H1 (cell line): Measurements from ENCODE around the gene JOSD2.

ENCODE experiments used
- CTCF ChIP-seq, 3 experiments: IDR thresholded peaks; 1 replicate in 2 of 3; 2 replicates in 1 of 3; pipeline versions ENCODE4 v1.5.1 to v1.6.1; 2011; ENCODE audit warnings: low read length in 3 of 3, mild to moderate bottlenecking in 3 of 3, inconsistent platforms in 2 of 3, low read depth in 1 of 3, moderate library complexity in 1 of 3; ENCODE audit not compliant: insufficient read depth in 1 of 3; ENCODE audit errors: control extremely low read depth in 1 of 3
- EP300 ChIP-seq, 2 experiments: IDR thresholded peaks; 1 replicate in 1 of 2; 2 replicates in 1 of 2; pipeline ENCODE4 v1.6.1; 2011 to 2012; ENCODE audit warnings: low read depth in 2 of 2, low read length in 2 of 2, mild to moderate bottlenecking in 2 of 2, borderline replicate concordance in 1 of 2, inconsistent platforms in 1 of 2, moderate library complexity in 1 of 2
- GABPA ChIP-seq: IDR thresholded peaks from 2 replicates; pipeline ENCODE4 v1.6.1; 2011; ENCODE audit warnings: mild to moderate bottlenecking, low read length, moderate library complexity, borderline replicate concordance; ENCODE audit not compliant: insufficient read depth
- JUND ChIP-seq: IDR thresholded peaks from 2 replicates; pipeline ENCODE4 v1.6.1; 2011; ENCODE audit warnings: mild to moderate bottlenecking, improper control_type of control experiment, low read length
- POLR2A ChIP-seq, 2 experiments: IDR thresholded peaks; 1 replicate in 1 of 2; 2 replicates in 1 of 2; pipeline ENCODE4 v1.6.1; 2011; ENCODE audit warnings: low read depth in 2 of 2, low read length in 2 of 2, mild to moderate bottlenecking in 2 of 2; ENCODE audit errors: control extremely low read depth in 1 of 2
- POLR2AphosphoS5 ChIP-seq: IDR thresholded peaks from 2 replicates; pipeline ENCODE4 v1.6.1; 2011; ENCODE audit warnings: low read depth, low read length
- SP1 ChIP-seq: IDR thresholded peaks from 2 replicates; pipeline ENCODE4 v1.6.1; 2011; ENCODE audit warnings: low read depth, low read length
- SRF ChIP-seq: IDR thresholded peaks from 2 replicates; pipeline ENCODE4 v1.6.1; 2011; ENCODE audit warnings: mild to moderate bottlenecking, low read depth, low read length, moderate library complexity
- YY1 ChIP-seq: IDR thresholded peaks from 2 replicates; pipeline ENCODE4 v1.6.1; 2011; ENCODE audit warnings: low read depth, mild to moderate bottlenecking, low read length

DNA sequence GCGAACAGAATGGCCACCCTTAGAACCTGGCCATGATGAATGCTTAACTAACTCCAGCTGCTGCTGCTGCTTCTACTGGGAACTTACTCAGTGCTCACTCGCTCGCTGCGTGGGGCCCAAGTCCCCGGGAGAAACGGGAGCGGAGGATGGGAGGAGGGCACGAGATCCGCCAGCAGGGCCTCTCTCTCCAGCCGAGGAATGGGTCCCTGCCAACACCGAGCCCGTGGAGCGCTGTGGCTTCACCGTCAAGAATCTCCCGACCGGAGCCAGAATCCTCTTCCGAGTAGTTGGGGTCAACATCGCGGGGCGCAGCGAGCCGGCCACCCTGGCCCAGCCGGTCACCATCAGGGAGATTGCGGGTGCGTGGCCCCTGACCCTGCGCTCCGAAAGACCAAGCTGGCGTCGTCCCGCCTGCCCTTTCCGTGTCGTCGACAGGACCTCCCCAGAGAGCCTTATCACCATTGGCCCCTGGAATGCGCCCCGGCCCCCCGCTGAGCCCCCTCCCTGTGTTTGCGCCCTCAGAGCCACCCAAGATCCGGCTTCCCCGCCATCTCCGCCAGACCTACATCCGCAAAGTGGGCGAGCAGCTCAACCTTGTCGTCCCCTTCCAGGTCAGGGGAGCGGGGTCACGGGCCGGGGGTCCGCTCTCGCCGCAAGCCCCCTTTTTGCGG lies 52.5 kb downstream of the JOSD2 start:
- TF ChIP-seq CTCF (IDR thresholded peaks at IDR 0.05; ENCODE audit: control extremely low read depth in 1 of 3, insufficient read depth in 1 of 3, low read depth in 1 of 3, low read length in 3 of 3): no peak
- TF ChIP-seq SP1: no peak
- TF ChIP-seq SRF: no peak
- TF ChIP-seq YY1: no peak
- TF ChIP-seq POLR2AphosphoS5: no peak
- no peak for TF ChIP-seq GABPA
- TF ChIP-seq POLR2A (IDR thresholded peaks at IDR 0.05; ENCODE audit: control extremely low read depth in 1 of 2, low read depth in 2 of 2, low read length in 2 of 2): no peak
- no peak for TF ChIP-seq EP300 (IDR thresholded peaks at IDR 0.05; ENCODE audit: borderline replicate concordance in 1 of 2, low read depth in 2 of 2, low read length in 2 of 2)
- no peak for TF ChIP-seq JUND
